K562 (cell line): ENCODE data around the gene TAS2R7.

ENCODE experiments used
- ATF7 ChIP-seq: fragments of 450-650 bp; IDR thresholded peaks from 2 replicates; pipeline ENCODE4 v1.7.1; 2014; ENCODE audit warnings: mild to moderate bottlenecking, moderate library complexity
- CEBPB ChIP-seq: fragments of 450-650 bp; IDR thresholded peaks from 2 replicates; pipeline ENCODE4 v1.6.1; 2016; ENCODE audit warnings: missing genetic modification characterization, missing compliant biosample characterization
- ESRRA ChIP-seq: fragments of 450-650 bp; IDR thresholded peaks from 2 replicates; pipeline ENCODE4 v1.6.1; 2014; ENCODE audit warnings: low read depth, mild to moderate bottlenecking, moderate library complexity, borderline replicate concordance
- EWSR1 ChIP-seq: fragments of 450-650 bp; IDR thresholded peaks from 2 replicates; pipeline ENCODE4 v1.6.1; 2018; ENCODE audit warnings: borderline replicate concordance, mild to moderate bottlenecking, low read depth, moderate library complexity; ENCODE audit not compliant: partially characterized antibody
- MYNN ChIP-seq, 2 experiments: sonication (generic); formaldehyde crosslinking in 1 of 2; IDR thresholded peaks; 2 replicates each; pipeline versions ENCODE4 v1.5.0 to v1.6.1; 2016 to 2020; ENCODE audit warnings: antibody characterized with exemption in 1 of 2, missing genetic modification reagents in 1 of 2
- NR2C2 ChIP-seq, 2 experiments: fragments of 200-800 bp in 1 of 2; sonication (Bioruptor generic) in 1 of 2; sonication (generic) in 1 of 2; formaldehyde crosslinking in 1 of 2; IDR thresholded peaks; 2 replicates each; pipeline versions ENCODE4 v1.6.1 to v1.8.0; 2016 to 2022; ENCODE audit warnings: mild to moderate bottlenecking in 1 of 2, missing compliant biosample characterization in 1 of 2, missing genetic modification characterization in 1 of 2, missing genetic modification reagents in 1 of 2
- SIN3A ChIP-seq, 2 experiments: fragments of 150-350 bp in 1 of 2; IDR thresholded peaks; 2 replicates each; pipeline ENCODE4 v1.6.1; 2011 to 2016; ENCODE audit warnings: borderline replicate concordance in 2 of 2, low read depth in 2 of 2, low read length in 2 of 2, mild to moderate bottlenecking in 2 of 2, moderate library complexity in 2 of 2; ENCODE audit not compliant: control insufficient read depth in 1 of 2
- SIX5 ChIP-seq, 2 experiments: IDR thresholded peaks; 2 replicates each; pipeline ENCODE4 v1.6.1; 2011; ENCODE audit warnings: low read length in 2 of 2, borderline replicate concordance in 1 of 2, low read depth in 1 of 2, mild to moderate bottlenecking in 1 of 2, moderate library complexity in 1 of 2; ENCODE audit not compliant: insufficient read depth in 1 of 2
- TAF1 ChIP-seq: IDR thresholded peaks from 2 replicates; pipeline ENCODE4 v1.6.1; 2011; ENCODE audit warnings: mild to moderate bottlenecking, low read length, moderate library complexity; ENCODE audit not compliant: insufficient read depth, control insufficient read depth, severe bottlenecking; ENCODE audit errors: extremely low read depth
- ZFX ChIP-seq: sonication (generic); formaldehyde crosslinking; IDR thresholded peaks from 2 replicates; pipeline ENCODE4 v1.8.0; 2022; ENCODE audit warnings: mild to moderate bottlenecking, missing genetic modification reagents, moderate library complexity
- TF ChIP-seq, protein P1 (sequence below), 2 experiments: fragments of 450-650 bp in 1 of 2; sonication (generic) in 1 of 2; formaldehyde crosslinking in 1 of 2; IDR thresholded peaks in 1 of 2; conservative IDR thresholded peaks in 1 of 2; 2 replicates each; pipeline versions ENCODE4 v1.6.1 to v1.8.1; 2016 to 2023; ENCODE audit warnings: mild to moderate bottlenecking in 2 of 2, moderate library complexity in 2 of 2, inconsistent platforms in 1 of 2, missing genetic modification reagents in 1 of 2
- TF ChIP-seq, protein P2 (sequence below): fragments of 250-450 bp; sonication (Bioruptor Pico); IDR thresholded peaks from 2 replicates; pipeline ENCODE4 v1.8.0; 2021; ENCODE audit warnings: borderline replicate concordance, mild to moderate bottlenecking, moderate library complexity; ENCODE audit not compliant: poor library complexity, severe bottlenecking
- TF ChIP-seq, protein P3 (sequence below): IDR thresholded peaks from 3 replicates; pipeline ENCODE4 v1.6.1; 2011; ENCODE audit warnings: borderline replicate concordance, mild to moderate bottlenecking; ENCODE audit not compliant: insufficient read length, insufficient read depth

DNA sequence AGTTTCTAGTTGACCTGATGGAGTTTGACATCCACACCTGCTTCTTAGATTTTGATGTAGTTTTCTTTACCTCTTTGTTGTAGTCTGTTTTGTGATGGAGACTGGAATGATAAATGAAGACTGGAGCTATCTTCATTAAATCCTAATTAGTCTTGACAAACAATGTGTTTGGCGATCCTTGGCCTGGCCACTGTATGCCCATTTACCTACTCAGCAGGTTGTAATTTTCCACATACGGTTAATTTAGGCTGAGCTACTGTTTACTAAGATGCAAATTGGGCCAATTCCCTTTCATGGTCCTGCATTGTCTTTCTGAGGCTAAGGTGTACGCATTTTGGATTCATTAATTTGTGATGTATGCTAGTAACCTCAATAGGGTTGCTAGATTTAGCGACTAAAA, at the start of gene TAS2R7:
- no peak for TF ChIP-seq SIX5 (IDR thresholded peaks at IDR 0.05; ENCODE audit: borderline replicate concordance in 1 of 2, insufficient read depth in 1 of 2, low read depth in 1 of 2, low read length in 2 of 2)
- TF ChIP-seq ATF7, result no peak
- TF ChIP-seq CEBPB (tag), result no peak
- TF ChIP-seq, protein P1, sequence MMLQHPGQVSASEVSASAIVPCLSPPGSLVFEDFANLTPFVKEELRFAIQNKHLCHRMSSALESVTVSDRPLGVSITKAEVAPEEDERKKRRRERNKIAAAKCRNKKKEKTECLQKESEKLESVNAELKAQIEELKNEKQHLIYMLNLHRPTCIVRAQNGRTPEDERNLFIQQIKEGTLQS (IDR thresholded peaks at IDR 0.05), result no peak
- TF ChIP-seq, protein P1 (CRISPR knock-in tag; conservative IDR thresholded peaks at IDR 0.05), result no peak
- no peak for TF ChIP-seq EWSR1
- TF ChIP-seq TAF1, result no peak
- TF ChIP-seq, protein P2, sequence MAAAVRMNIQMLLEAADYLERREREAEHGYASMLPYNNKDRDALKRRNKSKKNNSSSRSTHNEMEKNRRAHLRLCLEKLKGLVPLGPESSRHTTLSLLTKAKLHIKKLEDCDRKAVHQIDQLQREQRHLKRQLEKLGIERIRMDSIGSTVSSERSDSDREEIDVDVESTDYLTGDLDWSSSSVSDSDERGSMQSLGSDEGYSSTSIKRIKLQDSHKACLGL (CRISPR knock-in tag), result no peak
- TF ChIP-seq MYNN (IDR thresholded peaks at IDR 0.05), result no peak
- no peak for TF ChIP-seq MYNN (CRISPR knock-in tag; IDR thresholded peaks at IDR 0.05)
- TF ChIP-seq SIN3A (IDR thresholded peaks at IDR 0.05; ENCODE audit: borderline replicate concordance in 2 of 2, control insufficient read depth in 1 of 2, low read depth in 2 of 2, low read length in 2 of 2), result no peak
- no peak for TF ChIP-seq ZFX
- no peak for TF ChIP-seq ESRRA
- TF ChIP-seq, protein P3, sequence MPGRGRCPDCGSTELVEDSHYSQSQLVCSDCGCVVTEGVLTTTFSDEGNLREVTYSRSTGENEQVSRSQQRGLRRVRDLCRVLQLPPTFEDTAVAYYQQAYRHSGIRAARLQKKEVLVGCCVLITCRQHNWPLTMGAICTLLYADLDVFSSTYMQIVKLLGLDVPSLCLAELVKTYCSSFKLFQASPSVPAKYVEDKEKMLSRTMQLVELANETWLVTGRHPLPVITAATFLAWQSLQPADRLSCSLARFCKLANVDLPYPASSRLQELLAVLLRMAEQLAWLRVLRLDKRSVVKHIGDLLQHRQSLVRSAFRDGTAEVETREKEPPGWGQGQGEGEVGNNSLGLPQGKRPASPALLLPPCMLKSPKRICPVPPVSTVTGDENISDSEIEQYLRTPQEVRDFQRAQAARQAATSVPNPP, result no peak
- no peak for TF ChIP-seq NR2C2 (CRISPR knock-in tag; IDR thresholded peaks at IDR 0.05)
- no peak for TF ChIP-seq NR2C2 (tag; IDR thresholded peaks at IDR 0.05)
